Stimulated activated CD4-positive, alpha-beta T cell treated with anti-CD3 and anti-CD28 coated beads, TNF-alpha, amount 100 ng/mL, for 24 hours (primary cell): ENCODE measurements around the gene CFP.
A peak's percentile ranks its signal among the peaks of the same experiment; 100 is the strongest.
"Not testable (repeated sequence)": the region's sequence is repeated elsewhere in the genome, so short reads cannot be mapped to it uniquely, and the experiment has no call there.

Experiments used
- DNase-seq, 3 experiments: peaks; one replicate each; pipeline ENCODE4 v3.0.0-alpha.2; 2020; ENCODE audit warnings: low read depth in 3 of 3

The CFP gene

DNA sequence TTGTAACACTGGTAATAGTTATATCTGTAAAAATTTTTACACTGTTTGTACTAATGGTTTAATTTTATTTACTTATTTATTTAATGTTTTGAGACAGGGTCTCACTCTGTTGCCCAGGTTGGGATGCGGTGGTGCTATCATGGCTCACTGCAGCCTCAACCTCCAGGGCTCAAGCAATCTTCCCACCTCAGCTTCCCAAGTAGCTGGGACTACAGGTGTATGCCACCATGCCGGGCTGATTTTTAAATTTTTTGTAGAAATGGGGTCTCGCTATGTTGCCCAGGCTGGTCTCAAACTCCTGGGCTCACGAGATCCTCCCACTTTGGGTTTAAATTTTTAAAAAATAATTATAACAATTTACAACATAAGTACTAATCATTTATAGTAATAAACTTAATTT is 26.6 kb downstream of the CFP start:
- not testable (repeated sequence) for DNase-seq

DNA sequence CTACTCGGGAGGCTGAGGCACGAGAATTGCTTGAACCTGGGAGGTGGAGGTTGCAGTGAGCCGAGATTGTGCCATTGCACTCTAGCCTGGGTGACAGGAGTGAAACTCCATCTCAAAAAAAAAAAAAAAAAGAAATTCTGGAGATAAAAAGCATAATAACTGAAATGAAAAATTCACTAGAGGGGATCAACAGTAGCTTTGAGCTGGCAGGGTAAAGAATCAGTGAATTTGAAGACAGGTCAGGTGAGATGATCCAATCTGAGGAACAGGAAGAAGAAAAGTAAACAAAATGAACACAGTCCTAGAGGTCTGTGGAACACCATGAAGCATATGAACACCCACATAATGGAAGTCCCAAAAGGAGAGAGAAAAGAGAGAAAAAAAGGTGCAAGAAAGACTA is 32.5 kb downstream of the CFP start:
- no peak for DNase-seq

DNA sequence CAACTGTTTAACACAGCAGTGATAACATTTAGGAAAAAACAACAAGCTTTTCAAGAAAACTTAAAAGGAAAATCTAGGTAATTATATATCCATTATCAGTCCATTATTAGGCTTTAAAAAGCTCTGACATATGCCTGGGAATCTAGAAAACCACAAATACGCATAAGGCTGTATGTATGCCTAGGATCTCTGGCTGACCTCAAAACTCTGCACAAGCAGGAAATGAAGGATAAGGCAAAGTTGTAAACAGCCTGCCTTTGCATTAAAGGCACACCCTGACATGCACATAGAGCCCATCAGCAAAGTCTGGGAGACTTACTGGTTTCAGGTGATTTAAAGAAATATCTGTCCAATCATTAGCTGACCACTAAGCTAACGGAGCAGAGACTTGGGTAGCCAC is 33.5 kb downstream of the CFP start:
- no peak for DNase-seq

DNA sequence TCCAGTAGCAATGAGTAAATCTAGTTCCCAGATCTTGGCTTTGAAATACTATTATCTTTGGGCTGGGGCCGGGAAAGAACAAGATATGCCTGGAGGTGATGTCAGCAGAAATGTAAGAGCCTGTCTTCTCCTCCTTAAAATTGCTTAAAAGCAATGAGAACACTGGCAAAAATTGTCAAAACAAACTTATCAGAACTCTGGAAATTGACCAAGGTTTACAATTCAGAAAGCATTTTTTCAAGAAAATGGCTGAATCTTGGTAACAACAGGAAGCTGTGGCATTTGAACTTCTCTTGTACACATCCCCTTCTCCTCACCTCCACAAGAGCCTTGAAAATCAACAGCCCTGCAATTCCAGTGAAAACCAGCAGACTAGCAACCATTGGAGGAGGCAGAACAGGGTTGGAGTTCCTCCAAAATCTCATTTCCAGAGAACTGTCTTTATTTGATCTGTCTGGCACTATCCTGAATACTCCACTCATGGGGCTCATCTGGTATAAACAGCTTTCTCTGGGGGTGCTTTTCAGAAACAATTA is 33.9 kb downstream of the CFP start:
- DNase-seq, result no peak

DNA sequence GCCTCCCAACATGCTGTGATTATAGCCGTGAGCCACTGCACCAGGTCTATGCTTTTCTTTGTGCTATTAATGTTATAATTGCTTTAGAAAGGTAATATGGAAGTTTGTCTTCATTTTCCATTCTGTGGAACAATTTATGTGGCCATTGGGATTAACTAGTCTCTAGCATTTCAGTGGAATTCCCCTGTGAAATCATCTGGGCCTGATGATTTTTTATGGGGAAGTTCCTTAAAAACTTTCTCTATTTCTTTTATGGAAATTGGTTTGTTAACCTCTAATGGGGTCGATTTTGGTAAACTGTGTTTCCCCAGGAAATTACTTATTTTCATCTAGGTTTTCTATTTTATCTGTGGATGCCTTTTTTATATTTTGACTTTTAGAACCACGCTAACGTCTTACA is 36.2 kb downstream of the CFP start:
- no peak for DNase-seq

DNA sequence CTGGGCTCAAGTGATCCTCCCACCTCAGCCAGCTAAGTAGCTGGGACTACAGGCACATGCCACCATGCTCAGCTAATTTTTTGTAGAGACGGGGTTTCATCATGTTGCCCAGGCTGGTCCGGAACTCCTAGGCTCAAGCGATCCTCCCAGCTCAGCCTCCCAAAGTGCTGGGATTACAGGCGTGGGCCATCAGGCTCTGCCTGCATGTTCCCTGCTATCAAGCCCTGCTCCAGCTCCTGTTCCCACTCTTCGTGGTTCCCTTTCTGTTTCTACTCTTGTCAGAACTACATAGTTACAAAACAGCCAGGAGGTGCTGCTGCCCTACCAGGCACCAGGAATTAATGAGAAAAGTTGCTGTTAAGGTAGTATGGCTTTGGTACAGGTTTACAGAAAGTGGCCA is 38.7 kb downstream of the CFP start:
- no peak for DNase-seq

DNA sequence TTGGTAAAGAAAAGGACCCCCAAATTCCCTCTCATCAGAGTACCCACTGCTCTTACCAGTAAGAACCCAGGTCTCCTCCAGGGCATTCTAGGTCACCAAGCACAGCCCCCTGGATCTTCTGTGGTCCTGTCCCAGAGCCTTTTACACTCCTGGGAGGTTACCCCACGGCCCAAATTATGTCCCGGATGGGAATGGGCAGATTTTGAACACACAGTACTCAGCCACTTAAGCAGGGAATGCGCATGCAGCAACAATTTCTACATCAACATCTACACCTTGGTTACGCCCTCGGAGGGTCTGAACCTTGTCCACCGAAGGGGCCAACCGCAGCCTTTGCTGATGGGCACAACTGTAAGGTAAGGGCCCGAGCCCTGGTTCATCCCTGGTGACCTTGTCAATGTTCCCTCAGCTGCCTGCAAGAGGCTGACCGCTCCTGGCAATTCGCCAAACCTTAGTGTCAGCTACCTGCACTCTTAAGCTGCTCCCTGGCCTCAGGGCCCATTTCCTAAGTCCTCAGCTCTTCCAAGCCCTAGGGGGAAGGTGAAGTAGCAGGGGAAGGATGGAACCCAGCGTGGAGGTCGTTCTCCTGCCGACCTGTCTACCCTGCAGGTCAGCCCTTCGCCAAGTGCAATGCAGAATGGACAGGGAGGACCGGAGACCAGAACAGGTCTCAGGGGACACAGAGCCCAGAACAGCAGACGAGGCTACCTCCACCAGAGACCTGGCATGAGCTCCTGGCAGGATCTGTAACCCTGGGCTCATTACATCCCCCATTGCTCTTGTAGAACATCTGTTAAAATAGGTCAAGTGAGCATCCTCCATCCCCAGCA is 41.6 kb downstream of the CFP start:
- no peak for DNase-seq

DNA sequence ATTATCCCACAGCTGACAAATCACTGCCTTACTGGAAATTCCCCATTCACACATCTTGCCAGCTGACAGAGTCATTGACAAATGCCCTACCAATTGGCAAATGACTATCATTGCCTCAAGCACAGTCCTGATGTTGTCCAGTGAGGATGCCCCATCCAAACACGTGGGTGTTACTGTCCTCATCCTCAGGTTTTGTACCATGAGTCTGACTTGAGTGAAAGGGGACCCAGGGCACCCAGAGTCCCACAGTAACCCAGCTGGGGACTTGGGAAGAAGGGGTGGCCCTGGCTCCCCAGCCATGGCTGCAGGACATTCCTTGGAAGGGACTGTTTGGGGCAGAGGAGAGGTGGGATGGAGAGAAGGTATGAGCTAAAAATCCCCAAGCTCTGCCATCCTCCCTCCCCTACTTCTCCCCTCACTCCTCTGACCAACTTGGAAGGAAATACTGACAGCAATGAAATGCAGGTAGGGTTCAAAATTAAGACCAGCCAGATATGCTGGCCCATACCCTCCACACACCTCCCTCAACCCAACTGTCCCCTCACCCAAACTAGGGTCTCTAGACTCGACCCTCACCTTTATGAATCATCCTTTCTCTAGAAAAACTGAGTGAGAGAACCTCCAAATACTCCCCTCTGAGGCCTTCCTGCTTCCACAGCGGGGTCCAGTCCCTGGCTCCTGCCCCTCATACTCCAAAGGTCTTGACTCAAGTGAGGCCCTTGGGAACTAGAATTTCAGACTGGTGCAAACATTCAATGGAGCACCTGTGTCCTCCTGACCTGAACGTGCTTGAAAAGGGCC is 42.4 kb downstream of the CFP start:
- no peak for DNase-seq

DNA sequence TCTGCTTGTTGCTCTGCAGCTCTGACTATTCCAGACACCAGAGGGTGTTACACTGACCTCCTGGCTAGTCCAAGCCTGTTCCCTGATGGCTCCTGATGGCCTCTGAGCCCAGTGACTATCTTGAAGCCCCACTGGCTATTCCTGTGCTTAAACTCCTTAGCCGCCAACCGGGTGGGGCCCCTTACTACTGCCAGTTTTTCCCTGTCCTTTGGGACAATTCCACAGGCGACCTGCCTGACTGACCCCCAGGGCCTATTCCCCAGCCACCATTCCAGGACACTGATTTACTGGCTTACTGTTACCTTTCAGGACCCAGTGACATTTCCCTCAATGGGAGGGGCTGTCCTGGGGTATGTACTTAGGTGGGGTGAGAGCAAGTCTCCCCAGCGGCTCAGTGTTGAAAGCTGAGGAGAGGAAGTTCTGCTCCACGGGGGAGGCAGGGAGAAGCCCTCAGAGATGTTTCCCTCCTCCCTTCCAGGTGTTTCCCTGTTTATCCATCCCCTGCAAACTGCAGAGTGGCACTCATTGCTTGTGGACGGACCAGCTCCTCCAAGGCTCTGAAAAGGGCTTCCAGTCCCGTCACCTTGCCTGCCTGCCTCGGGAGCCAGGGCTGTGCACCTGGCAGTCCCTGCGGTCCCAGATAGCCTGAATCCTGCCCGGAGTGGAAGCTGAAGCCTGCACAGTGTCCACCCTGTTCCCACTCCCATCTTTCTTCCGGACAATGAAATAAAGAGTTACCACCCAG is 43.5 kb downstream of the CFP start:
- no peak for DNase-seq

DNA sequence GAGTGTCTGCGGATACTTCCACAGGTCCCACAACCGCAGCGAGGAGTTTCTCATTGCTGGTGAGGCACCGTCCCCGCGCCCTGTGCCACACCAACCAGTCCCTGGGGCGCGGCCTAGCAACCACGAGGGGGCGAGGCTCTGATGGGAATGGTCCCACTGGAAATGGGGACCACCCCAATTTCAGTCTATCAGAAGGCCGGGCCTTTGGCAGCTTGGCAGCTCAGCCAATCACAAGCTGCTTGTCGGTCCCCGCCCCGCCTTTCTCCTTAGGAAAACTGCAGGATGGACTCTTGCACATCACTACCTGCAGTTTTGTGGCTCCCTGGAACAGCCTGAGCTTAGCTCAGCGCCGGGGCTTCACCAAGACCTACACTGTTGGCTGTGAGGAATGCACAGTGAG is 44.5 kb downstream of the CFP start:
- DNase-seq, result no peak

DNA sequence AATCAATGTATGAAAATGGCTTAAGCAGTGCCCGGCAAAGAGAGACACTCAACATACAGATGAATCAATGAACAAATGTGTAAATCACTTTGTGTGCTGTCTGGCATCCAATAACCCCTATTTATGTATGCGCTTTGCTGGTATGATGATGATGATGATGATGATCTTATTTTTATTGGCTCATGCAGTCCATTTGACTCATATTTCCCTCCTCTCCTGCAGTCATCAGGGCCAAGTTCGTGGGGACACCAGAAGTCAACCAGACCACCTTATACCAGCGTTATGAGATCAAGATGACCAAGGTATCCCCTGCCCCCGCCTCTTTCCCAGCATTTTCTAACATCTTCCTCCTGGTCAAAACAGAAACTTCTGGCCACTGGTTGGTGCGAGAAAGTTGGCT is 45.0 kb downstream of the CFP start:
- no peak for DNase-seq

DNA sequence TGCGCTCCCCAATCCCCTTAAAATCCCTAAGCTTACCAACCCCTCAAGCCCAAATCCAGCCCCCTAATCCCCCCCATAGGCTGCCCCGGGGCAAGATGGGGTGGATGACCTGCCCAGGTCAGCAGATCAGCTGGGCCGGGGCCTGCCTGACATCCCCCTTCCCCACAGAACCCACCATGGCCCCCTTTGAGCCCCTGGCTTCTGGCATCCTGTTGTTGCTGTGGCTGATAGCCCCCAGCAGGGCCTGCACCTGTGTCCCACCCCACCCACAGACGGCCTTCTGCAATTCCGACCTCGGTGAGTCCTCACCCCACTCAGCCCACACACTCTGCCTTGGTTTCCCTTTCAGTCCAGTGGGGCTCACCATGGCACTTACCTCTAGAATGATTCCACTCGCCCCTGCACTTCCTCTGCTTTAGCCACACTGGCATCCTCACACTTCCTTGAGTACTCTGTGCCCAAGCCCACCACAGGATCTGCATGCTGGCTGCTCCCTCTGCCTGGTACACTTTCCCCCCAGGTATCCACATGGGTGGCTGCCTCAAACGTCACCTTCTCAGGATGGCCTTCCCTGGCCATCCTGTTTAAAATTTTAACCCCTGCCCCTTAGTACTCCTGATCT is 46.4 kb downstream of the CFP start:
- DNase-seq, result no peak

DNA sequence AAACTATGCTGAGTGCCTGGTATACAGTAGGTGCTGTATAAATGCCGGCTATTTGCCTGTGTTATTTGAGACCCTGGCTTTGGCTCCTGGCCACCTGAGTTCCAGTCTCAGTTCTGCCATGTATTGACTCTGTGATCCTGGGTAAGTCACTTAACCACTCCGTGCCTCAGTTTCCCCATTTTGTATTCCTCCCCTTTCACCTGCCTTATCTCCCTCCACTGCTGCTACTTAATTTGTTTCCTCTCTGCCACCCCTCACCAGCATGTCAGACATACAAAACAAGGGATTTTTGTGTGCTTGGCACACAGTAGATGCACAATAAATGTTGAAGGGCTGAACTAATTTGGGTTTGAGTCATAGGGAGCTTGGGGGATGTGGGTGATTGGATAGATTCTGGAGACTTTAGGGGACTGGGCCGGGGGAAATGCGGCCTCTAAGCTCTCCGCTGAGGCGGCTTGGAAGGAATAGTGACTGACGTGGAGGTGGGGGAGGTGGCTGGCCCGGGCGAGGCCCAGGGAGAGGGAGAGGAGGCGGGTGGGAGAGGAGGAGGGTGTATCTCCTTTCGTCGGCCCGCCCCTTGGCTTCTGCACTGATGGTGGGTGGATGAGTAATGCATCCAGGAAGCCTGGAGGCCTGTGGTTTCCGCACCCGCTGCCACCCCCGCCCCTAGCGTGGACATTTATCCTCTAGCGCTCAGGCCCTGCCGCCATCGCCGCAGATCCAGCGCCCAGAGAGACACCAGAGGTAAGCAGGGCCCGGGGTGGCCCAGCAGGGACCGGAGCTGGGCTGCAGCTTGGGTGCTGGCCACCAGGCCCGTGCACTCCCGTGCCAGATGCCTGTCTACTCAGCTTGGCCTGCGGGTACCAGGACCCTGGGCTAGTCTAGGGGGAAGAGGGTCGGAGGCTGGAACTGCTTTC is 47.7 kb downstream of the CFP start, which contains the start of gene TIMP1:
TSS of gene TIMP1 (plus strand) at position 706 of the 917 bp plus-strand sequence. CDS start 980 bp downstream, outside the sequence.
- DNase-seq, result peak; percentile 43 to 82 (median 58)

DNA sequence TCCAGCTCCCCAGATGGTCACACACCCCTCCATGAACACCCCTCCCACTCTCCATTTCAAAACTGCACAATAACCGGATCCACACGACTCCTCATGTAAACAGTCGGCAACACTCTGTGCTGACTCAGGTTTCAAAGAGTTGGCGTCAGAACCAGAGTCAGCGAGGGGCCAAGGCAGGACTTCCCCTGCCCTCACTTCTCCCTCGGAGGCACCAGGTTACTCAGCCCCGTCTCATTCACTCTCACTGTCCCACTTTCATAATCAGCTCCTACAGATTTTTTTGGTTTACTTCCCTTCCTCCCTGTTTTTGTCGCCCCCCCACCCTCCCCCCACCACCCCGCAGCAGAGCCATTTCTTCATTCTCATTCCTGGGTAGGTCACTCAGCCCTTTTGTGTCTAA is 50.2 kb downstream of the CFP start:
- DNase-seq, result peak in 1 of 3 experiments; percentile 48

DNA sequence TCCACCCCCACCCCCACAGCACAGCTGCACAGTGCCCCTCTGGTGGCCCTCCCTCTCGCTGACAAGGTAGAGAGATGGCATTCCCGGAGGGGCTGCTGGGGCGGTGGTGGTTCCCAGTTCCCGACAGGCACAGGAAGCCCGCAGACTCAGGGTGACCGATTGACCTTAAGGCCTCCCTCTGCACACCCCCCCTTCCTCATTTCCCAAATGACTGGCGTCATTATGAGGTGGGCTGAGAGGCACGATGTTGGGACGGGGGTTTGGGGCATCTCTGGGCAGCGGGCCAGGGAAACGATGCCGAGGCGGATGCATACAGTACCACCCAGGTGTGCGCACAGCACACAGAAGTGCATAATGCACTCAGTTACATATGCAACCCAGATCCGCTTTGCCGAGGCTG is 51.0 kb downstream of the CFP start:
- DNase-seq, result no peak

DNA sequence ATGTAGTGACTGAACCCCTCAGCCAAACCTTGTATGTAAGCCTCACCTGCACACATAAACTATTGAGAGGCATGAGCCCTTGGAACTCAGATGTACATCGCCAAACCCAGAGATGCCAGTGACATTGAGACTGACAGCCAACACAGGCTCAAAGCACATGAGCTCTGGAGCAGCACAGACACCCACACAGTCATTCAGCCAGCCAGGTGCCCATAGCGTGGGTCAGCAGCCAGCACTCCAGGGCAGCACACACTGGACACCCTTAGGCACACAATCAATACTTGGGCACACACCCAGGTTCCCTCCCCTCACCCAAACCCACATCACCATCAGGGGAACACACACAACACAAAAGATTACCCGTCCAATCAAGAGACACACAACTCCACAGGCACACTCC is 51.8 kb downstream of the CFP start:
- DNase-seq, result no peak

DNA sequence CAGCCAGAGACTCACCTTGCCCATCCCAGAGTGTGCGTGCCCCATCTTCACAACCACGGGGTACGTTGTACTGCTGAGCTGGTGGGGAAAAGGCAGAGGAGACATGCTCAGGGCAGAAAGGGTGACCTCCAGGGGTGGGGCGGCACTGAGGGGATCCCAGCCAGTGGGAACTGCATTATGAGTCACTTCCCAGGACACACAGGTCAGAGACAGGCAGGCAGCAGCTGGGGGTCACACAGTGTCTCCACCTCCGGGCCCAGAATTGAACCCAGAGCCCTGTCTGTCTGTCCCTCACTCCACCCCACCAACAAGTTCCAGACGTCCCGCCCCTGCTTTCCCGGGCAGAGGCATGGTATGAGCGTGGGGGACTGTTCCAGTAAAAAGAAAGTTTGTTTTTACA is 52.3 kb downstream of the CFP start:
- no peak for DNase-seq

DNA sequence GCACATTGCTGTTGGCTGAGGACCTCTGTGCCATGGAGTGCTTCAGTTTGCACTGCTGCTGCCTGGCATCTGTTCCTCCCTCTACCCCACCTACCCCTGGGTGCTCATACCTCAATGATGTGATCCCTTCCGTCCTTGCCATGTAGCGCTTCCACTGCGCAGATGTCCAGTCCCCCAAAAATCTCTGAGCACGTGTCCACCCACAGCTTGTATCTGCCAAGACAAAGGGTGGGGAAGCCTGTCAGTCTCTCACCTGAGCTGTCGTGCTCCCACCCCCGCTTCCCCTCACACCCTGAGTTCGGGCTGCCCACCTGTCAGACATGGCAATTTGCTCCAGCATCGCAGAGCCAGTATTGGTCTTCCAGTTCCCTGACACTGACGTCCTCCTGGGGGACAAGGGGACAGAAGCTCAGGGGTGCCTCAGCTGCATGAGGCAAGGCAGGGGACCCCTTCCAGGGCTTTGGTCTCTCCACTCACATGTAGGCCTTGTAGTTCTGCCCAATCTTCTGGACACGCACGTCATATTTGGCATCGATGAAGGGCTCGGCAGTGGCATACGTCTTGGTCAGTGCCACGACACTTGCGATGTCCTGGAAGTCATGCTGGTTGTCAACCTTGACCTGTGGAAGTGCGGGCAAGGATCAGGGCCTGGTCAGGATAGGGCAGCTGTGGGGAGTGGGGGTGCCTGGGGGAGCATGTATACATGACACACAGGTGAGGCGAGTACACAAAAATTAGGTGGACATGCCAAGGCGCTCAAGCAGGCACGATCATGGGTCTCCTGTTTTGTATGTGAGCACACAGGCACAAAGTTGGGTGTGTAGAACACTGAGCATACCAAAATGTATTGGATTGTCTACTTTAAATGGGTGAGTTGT is 53.5 kb downstream of the CFP start:
- no peak for DNase-seq

DNA sequence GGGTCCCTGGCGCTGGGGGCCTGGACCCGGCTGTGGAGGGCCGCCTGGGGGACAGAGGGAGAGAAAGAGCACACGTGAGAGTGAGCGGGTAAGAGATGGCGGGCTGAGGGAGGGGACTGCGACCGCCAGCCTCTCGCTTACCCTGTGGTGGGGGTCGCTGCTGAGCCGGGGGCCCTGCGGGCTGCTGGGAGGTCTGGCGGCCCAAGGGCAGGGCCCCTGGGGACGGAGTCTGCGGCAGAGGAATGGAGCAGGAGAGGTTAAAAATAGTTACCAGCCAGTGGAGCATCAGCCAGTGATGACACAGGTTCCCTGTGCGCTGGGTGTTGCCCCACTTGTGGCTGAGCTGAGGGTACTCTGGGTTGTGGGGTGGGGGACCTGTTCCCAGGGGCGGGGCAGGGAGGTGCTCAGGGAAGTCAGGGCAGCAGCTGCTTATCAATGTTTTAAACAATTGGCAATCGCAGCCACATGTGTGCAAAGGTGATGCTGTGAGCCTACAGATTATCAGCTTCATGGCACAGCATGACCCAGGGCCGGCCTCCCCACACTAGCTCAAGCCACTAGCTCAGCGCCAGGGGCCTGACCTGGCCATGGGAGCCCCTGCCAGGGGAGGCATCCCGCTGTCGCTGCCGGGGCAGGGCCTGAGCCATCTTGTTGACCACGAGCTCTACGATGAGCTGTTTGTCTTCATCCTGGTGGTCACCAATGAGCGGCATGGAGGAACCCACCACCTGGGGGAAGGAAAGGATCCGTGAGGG is 55.0 kb downstream of the CFP start:
- no peak for DNase-seq
